ENCODE results near the gene ZSCAN26. TPM values are rescaled to one million over a fixed set of nuclear protein-coding genes. Genes with fewer than 3 reads are reported as not detected.

ZSCAN26 gene
- 18.3 TPM for polyA plus RNA-seq (ENCODE audit: insufficient read length)

GRCh38 chr6:28266962-28267694 lies at the start of gene ZSCAN26:
ZSCAN26 (plus strand) TSS chr6:28267143; CDS start chr6:28271920, 4,777 bp downstream.
- DNase-seq (ENCODE audit: low read depth) = peak; percentile 82

DNA sequence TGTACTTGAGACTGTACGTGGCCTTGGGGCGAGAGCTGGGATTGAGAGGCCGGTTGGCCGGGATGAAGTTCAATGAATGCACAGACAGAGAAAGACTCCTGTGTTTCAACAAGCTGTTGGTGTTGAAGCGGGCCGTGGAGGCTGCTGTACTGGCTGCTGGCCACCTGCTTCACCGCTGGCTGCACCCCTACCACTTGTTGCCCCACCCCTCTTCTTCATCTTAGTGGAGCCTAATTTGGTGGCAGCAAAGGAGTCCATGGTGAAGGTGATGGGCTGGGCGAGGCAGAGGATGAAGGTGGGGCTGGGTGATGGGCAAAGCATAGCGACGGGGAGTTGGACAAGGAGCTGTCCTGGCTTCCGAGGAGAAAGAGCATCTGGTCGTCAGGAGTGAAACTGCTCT lies 49.1 kb upstream of the ZSCAN26 start:
- DNase-seq (ENCODE audit: low read depth) = no peak

DNA sequence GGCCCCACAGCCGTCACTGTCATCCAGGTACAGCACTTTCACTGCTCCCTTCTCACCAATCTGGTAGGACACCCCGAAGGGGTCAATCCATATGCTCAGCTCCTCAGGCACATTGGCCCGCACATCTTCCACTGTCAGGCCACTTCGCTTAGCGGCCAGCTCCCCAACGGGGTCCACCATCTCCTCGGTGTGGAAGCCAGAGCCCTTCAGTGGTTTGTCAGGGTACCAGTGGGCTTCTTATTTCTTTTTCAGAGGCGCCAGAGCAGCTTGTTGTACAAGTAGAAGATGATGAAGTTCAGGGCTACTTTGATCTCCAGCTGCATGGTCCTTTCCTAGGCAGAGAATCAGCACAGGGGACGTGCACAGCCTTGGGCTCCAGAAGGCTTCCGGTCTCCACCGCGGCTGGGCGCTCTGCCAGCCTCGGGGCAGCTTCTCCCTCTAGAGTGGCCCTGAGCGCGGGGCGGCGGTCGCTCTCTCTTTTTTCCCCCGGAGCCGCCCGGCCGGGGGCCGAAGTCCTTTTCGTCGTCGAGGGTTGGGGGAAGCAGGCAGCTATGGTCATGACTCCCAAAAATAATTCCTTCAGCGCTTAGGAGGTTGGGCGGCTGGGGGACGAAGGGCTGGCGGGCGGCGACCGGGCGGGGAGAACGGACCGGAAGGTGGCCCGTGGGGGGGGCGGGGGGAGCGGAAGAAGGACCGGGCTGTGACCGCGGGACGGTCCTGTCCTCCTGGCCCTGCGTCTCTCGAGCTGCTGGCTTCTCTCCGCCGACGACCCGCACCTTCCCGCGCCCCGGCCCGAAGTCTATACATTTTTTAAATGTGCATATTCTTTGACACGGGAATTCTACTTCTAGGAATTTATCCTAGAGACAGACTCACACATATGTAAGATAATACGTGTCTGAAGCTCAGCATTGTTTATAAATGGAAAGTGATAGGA lies 48.4 kb upstream of the ZSCAN26 start:
- no peak for DNase-seq (ENCODE audit: low read depth)

DNA sequence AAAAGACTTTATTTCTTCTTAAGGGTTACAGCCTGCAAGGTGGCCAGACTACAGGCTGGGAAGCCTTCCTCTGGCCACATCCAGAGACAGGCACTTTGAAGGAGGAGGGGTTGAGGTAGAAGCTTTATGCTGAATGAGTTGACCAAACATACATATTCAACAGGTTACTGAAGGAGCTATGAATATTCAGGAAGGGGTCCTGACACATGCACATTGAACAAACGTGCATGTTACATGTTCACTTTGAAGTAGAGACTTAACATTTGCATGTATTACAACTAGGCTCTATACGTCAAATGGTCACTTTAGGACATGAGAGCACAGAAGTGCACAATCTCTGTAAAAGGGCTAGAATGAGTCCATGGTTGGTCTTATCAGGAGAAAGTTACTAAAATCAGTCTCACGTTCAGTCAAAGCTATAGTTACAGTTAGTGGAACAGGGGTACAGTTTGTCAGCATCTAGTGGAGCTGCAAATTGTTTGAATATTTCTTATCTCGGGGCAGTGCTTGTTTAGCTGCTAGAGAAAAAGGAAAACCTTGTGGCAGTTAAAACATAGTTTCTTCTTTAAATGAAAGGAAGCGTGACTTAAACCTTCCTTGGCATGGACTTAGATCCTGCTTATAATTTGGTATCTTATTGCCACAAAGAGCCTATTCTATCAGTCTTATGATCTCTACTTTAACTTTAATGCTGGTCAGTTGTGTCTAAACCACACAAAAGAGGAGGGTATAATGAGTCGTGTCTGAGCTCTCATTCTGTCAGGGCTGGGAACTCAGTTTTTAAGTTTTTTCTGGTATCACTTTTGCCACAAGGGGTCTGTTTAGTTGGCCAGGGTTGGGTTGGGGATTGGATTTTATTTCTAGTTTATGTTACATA lies 46.4 kb upstream of the ZSCAN26 start:
- DNase-seq (ENCODE audit: low read depth) = no peak

GRCh38 chr6:28224131-28225055 lies 42.5 kb upstream of the ZSCAN26 start:
- no peak for DNase-seq (ENCODE audit: low read depth)

- DNase-seq (ENCODE audit: low read depth) = peak; percentile 54
Measured at GRCh38 chr6:28225056-28225834, 41.7 kb upstream of the ZSCAN26 start, which contains the start of gene ZSCAN9. ZSCAN9 (plus strand) TSS chr6:28225275; CDS start chr6:28227085, 1,810 bp downstream.

- DNase-seq (ENCODE audit: low read depth) = no peak
Measured at GRCh38 chr6:28226460-28226859, 40.5 kb upstream of the ZSCAN26 start.

- no peak for DNase-seq (ENCODE audit: low read depth)
Measured at GRCh38 chr6:28232785-28233184, 34.2 kb upstream of the ZSCAN26 start.

GRCh38 chr6:28235912-28236452 lies 31.0 kb upstream of the ZSCAN26 start:
- no peak for DNase-seq (ENCODE audit: low read depth)

DNA sequence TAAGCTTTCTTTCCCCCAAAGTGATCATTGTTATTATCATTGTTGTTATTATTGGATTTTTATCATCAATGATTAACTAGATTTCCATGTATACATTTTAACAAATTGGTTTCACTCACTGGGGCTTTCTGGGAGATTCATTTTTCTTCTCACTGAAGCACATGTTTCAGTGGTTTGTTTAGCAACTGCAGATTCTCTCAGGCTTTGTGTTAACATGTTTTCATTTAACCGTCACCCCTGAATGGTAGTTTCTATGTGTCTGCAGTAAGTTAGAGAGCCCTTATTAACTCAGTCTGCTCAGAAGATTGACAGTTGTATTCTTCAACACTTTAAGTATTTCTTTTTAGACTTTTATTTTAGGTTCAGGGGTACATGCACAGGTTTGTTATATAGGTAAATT lies 27.3 kb upstream of the ZSCAN26 start:
- DNase-seq (ENCODE audit: low read depth) = no peak

GRCh38 chr6:28240471-28240870 lies 26.5 kb upstream of the ZSCAN26 start:
- no peak for DNase-seq (ENCODE audit: low read depth)

DNA sequence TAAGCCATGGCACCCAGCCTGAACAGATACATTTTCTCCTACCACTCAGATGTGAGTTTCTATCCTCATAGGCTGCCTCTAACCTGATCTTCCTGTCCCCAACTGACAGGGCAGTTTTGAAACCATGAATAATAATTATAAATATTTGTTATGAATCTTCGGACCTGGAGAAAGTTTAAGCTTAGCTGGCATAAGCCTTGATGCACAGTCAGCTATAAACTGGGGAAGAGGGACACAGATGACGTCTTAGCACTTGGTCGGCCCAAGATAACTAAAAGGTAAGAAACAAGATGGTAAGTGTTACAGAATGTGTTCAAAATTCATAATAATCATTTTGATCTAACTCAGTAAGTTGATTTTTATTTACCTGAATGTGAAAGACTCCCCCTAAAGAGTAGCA lies 23.0 kb upstream of the ZSCAN26 start:
- DNase-seq (ENCODE audit: low read depth) = no peak

- DNase-seq (ENCODE audit: low read depth) = no peak
Measured at GRCh38 chr6:28245206-28245941, 21.6 kb upstream of the ZSCAN26 start.

DNA sequence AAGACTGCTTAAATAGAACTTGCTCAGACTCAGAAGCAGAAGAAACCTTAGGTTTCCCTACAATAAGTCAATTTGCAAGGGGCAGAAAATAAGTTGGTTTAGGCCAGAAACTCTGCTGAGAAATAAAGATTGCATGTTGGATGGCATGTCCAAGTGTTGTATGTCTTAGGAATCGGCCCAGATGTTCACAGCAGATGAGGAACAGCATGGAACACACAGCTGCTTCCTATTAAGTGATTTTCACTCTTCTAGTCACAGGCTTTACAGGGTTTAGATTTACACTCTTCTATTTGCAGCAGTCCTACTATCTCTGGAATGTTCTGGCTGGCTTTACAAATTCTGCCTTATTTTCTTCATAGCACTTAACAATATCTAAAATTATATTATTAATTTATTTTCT lies 18.0 kb upstream of the ZSCAN26 start:
- DNase-seq (ENCODE audit: low read depth) = no peak

DNA sequence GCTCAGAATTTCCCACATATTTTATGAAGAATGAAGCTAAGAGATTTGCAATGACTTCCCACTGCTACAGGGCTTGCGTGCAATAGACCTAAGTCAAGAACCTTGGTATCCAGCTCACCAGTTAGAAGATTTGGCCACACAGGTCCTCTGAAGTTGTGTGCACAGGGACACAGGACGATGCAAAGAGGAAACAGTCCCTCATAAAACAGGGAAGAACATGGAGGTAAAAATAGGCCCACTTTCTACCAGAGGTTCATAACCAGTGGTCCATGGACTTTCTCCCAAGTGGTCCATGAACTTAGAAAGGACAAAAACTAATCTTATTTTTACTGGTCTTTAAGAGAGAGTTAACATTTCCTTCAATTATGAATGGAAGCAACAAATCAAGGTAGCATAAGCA lies 16.2 kb upstream of the ZSCAN26 start:
- DNase-seq (ENCODE audit: low read depth) = no peak

DNA sequence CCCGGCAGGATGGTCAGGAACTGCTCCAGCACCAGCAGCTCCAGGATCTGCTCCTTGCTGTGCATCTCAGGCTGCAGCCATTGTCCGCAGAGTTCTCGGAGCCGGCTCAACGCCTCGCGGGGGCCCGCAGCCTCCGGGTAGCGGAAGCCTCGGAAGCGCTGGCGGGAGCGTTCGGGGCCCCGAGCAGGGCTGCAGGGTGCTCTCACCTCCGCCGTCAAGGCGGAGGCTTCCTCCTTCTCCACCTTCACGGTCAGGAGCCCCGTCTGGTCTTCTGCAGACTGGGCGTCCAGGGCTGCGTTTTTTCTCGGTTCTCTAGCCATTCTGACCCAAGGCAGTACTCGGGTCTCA lies 15.3 kb upstream of the ZSCAN26 start:
- no peak for DNase-seq (ENCODE audit: low read depth)

GRCh38 chr6:28252009-28252975 lies 14.7 kb upstream of the ZSCAN26 start, which contains the start of gene ZKSCAN4:
ZKSCAN4 (minus strand) TSS chr6:28252269; CDS start chr6:28251980, 289 bp downstream.
- DNase-seq (ENCODE audit: low read depth) = peak; percentile 81

- no peak for DNase-seq (ENCODE audit: low read depth)
Measured at GRCh38 chr6:28254121-28254519, 12.8 kb upstream of the ZSCAN26 start.
